Thoracic aorta (tissue), 2 donors: ENCODE results near the gene MEIS3. TPM values are rescaled to one million over a fixed set of nuclear protein-coding genes. Genes with fewer than 3 reads are reported as not detected.

Experiments used
- ATAC-seq: fragments of 150-250 bp; one replicate; pipeline ENCODE4 v1.8.0; 2017; ENCODE audit warnings: low read depth; ENCODE audit not compliant: insufficient number of reproducible peaks, low FRiP score
- DNase-seq: peaks from one replicate; pipeline ENCODE4 v3.0.0-alpha.2; 2020; ENCODE audit warnings: low spot score
- H3K27ac ChIP-seq, 2 donors: fragments of 200-600 bp; sonication (generic); 1 replicate in 1 of 2; 2 replicates in 1 of 2; pipeline ENCODE4 v1.5.1; 2016; ENCODE audit warnings: mild to moderate bottlenecking in 2 of 2, moderate library complexity in 2 of 2
- H3K27me3 ChIP-seq: fragments of 200-600 bp; sonication (generic); replicated peaks from 2 replicates; pipeline ENCODE4 v1.6.0; 2016; ENCODE audit warnings: mild to moderate bottlenecking; ENCODE audit not compliant: insufficient read depth
- H3K36me3 ChIP-seq: fragments of 200-600 bp; sonication (generic); one replicate; pipeline ENCODE4 v1.5.1; 2016
- H3K4me1 ChIP-seq, 2 donors: fragments of 200-600 bp; sonication (generic); 1 replicate in 1 of 2; 2 replicates in 1 of 2; pipeline versions ENCODE4 v1.5.1 to v1.6.0; 2016; ENCODE audit warnings: low read depth in 2 of 2, mild to moderate bottlenecking in 1 of 2; ENCODE audit not compliant: control insufficient read depth in 1 of 2
- H3K4me3 ChIP-seq: fragments of 200-600 bp; sonication (generic); 2 replicates; pipeline ENCODE4 v1.5.1; 2016; ENCODE audit warnings: mild to moderate bottlenecking
- H3K9me3 ChIP-seq: fragments of 200-600 bp; sonication (generic); 2 replicates; pipeline ENCODE4 v1.5.1; 2016
- total RNA-seq, 2 donors: library from RNA; depleted of rRNA; stranded (reverse); fragments of >200 nt; gene quantifications; one replicate each; pipeline versions ENCODE4 v1.1.0 to v1.2.3, GENCODE V29; 2016
- TF ChIP-seq, protein P1 (sequence below): fragments of 200-600 bp; sonication (generic); IDR thresholded peaks from one replicate; pipeline ENCODE4 v1.5.1; 2019; ENCODE audit warnings: antibody characterized with exemption

Gene MEIS3
- total RNA-seq, 2 donors from 2014 or later: 6.4 to 11.5 TPM

- no peak overlapping the region for H3K27ac ChIP-seq
- TF ChIP-seq, protein P1, sequence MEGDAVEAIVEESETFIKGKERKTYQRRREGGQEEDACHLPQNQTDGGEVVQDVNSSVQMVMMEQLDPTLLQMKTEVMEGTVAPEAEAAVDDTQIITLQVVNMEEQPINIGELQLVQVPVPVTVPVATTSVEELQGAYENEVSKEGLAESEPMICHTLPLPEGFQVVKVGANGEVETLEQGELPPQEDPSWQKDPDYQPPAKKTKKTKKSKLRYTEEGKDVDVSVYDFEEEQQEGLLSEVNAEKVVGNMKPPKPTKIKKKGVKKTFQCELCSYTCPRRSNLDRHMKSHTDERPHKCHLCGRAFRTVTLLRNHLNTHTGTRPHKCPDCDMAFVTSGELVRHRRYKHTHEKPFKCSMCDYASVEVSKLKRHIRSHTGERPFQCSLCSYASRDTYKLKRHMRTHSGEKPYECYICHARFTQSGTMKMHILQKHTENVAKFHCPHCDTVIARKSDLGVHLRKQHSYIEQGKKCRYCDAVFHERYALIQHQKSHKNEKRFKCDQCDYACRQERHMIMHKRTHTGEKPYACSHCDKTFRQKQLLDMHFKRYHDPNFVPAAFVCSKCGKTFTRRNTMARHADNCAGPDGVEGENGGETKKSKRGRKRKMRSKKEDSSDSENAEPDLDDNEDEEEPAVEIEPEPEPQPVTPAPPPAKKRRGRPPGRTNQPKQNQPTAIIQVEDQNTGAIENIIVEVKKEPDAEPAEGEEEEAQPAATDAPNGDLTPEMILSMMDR: no peak
- peaks cover 21% of the 10 kb centered on the region for H3K27me3 ChIP-seq
- no peak for ATAC-seq
- H3K36me3 ChIP-seq: no peaks in the 10 kb centered on the region
- no peak overlapping the region for H3K4me3 ChIP-seq
- DNase-seq: no peak
- H3K9me3 ChIP-seq: no peaks in the 10 kb centered on the region
- H3K4me1 ChIP-seq: peaks cover 3 to 12% of the 10 kb centered on the region in 2 donors
Measured at GRCh38 chr19:47435196-47435595, 15.9 kb upstream of the MEIS3 start.

GRCh38 chr19:47434088-47434487 is 14.8 kb upstream of the MEIS3 start:
- no peaks in the 10 kb centered on the region for H3K36me3 ChIP-seq
- DNase-seq (no peak), ATAC-seq (no peak)
- H3K4me1 ChIP-seq: peaks cover 8 to 17% of the 10 kb centered on the region in 2 donors
- no peak overlapping the region for H3K4me3 ChIP-seq
- H3K27me3 ChIP-seq: peaks cover 21% of the 10 kb centered on the region
- H3K27ac ChIP-seq: no peak overlapping the region
- H3K9me3 ChIP-seq: no peaks in the 10 kb centered on the region
- TF ChIP-seq, protein P1: no peak

GRCh38 chr19:47433121-47433520 is 13.8 kb upstream of the MEIS3 start:
- H3K4me1 ChIP-seq: peaks cover 8 to 22% of the 10 kb centered on the region in 2 donors
- TF ChIP-seq, protein P1: no peak
- no peak for ATAC-seq
- H3K4me3 ChIP-seq: no peak overlapping the region
- H3K27ac ChIP-seq: no peak overlapping the region
- H3K9me3 ChIP-seq: no peaks in the 10 kb centered on the region
- peaks cover 21% of the 10 kb centered on the region for H3K27me3 ChIP-seq
- no peaks in the 10 kb centered on the region for H3K36me3 ChIP-seq
- no peak for DNase-seq

GRCh38 chr19:47432499-47432898 is 13.2 kb upstream of the MEIS3 start:
- Histone ChIP-seq H3K9me3 (no peaks in the 10 kb centered on the region), H3K4me3 (no peak overlapping the region), H3K36me3 (no peaks in the 10 kb centered on the region), H3K4me1 (peaks cover 8 to 26% of the 10 kb centered on the region in 2 donors), H3K27ac (no peak overlapping the region), H3K27me3 (peaks cover 21% of the 10 kb centered on the region)
- TF ChIP-seq, protein P1: no peak
- DNase-seq: no peak
- no peak for ATAC-seq

GRCh38 chr19:47432091-47432490 is 12.8 kb upstream of the MEIS3 start:
- no peak for DNase-seq
- Histone ChIP-seq H3K27ac (no peak overlapping the region), H3K4me3 (no peak overlapping the region), H3K36me3 (no peaks in the 10 kb centered on the region), H3K9me3 (no peaks in the 10 kb centered on the region), H3K4me1 (peaks cover 8 to 26% of the 10 kb centered on the region in 2 donors), H3K27me3 (peaks cover 21% of the 10 kb centered on the region)
- no peak for ATAC-seq
- TF ChIP-seq, protein P1: no peak
